Hepatocyte (in vitro differentiated cells): ENCODE measurements around the gene GJC2. TPM values are rescaled to one million over a fixed set of nuclear protein-coding genes. Genes with fewer than 3 reads are reported as not detected.

Source experiments
- DNase-seq: peaks from one replicate; pipeline ENCODE4 v3.0.0-alpha.2; 2016; ENCODE audit warnings: low spot score
- H2AFZ ChIP-seq: fragments of 200-600 bp; sonication (generic); 2 replicates; pipeline ENCODE4 v1.6.0; 2016; ENCODE audit warnings: antibody characterized with exemption, mild to moderate bottlenecking
- H3K27ac ChIP-seq: fragments of 200-600 bp; sonication (generic); 2 replicates; pipeline ENCODE4 v1.5.1; 2016; ENCODE audit warnings: mild to moderate bottlenecking
- H3K27me3 ChIP-seq: fragments of 200-600 bp; sonication (generic); 2 replicates; pipeline ENCODE4 v1.6.1; 2016
- H3K36me3 ChIP-seq: fragments of 200-600 bp; sonication (generic); replicated peaks from 2 replicates; pipeline ENCODE4 v1.5.1; 2016; ENCODE audit warnings: low read depth; ENCODE audit not compliant: insufficient read depth
- H3K4me1 ChIP-seq: fragments of 200-600 bp; sonication (generic); 2 replicates; pipeline ENCODE4 v1.5.1; 2016; ENCODE audit warnings: mild to moderate bottlenecking, moderate library complexity; ENCODE audit not compliant: insufficient read depth
- H3K4me2 ChIP-seq: fragments of 200-600 bp; sonication (generic); 2 replicates; pipeline ENCODE4 v1.6.0; 2016
- H3K4me3 ChIP-seq: fragments of 200-600 bp; sonication (generic); 2 replicates; pipeline ENCODE4 v1.5.1; 2016; ENCODE audit warnings: mild to moderate bottlenecking
- H3K79me2 ChIP-seq: fragments of 200-600 bp; sonication (generic); 2 replicates; pipeline ENCODE4 v1.6.0; 2017; ENCODE audit warnings: mild to moderate bottlenecking
- H3K9me2 ChIP-seq: fragments of 200-600 bp; sonication (generic); replicated peaks from 2 replicates; pipeline ENCODE4 v1.6.0; 2017; ENCODE audit warnings: mild to moderate bottlenecking; ENCODE audit not compliant: insufficient read depth
- H3K9me3 ChIP-seq: fragments of 200-600 bp; sonication (generic); 2 replicates; pipeline ENCODE4 v1.5.1; 2016; ENCODE audit warnings: low read depth, mild to moderate bottlenecking
- H4K20me1 ChIP-seq: fragments of 200-600 bp; sonication (generic); 2 replicates; pipeline ENCODE4 v1.6.0; 2016; ENCODE audit warnings: mild to moderate bottlenecking; ENCODE audit not compliant: insufficient read depth, poor library complexity, severe bottlenecking
- EZH2 ChIP-seq: fragments of 200-600 bp; sonication (generic); IDR thresholded peaks from 2 replicates; pipeline ENCODE4 v1.6.1; 2016; ENCODE audit warnings: antibody characterized with exemption, mild to moderate bottlenecking, borderline replicate concordance
- EZH2phosphoT487 ChIP-seq: fragments of 200-600 bp; sonication (generic); IDR thresholded peaks from one replicate; pipeline ENCODE4 v1.6.1; 2018; ENCODE audit warnings: antibody characterized with exemption, mild to moderate bottlenecking, low read depth, moderate library complexity; ENCODE audit not compliant: unreplicated experiment, severe bottlenecking
- WGBS: methylation state at CpG from one replicate; pipeline ENCODE4 v1.1.6; 2016; ENCODE audit warnings: low lambda C conversion rate; ENCODE audit errors: missing lambda C conversion rate; 5-methylcytosine and 5-hydroxymethylcytosine counted together
- polyA plus RNA-seq: library from polyadenylated mRNA; unstranded; fragments of >200 nt; fragmentation: Nextera tagmentation; extraction: Ambion mirVana; gene quantifications from 2 replicates; pipeline ENCODE4 v1.2.1, GENCODE V29; 2016
- total RNA-seq: library from RNA; depleted of rRNA; stranded (reverse); fragments of >200 nt; gene quantifications from 2 replicates; pipeline ENCODE4 v1.2.3, GENCODE V29; 2014
- TF ChIP-seq, protein P1 (sequence below): fragments of 200-600 bp; sonication (generic); IDR thresholded peaks from 2 replicates; pipeline ENCODE4 v1.5.1; 2016; ENCODE audit warnings: antibody characterized with exemption, mild to moderate bottlenecking; ENCODE audit not compliant: poor library complexity

Gene GJC2
- total and polyA plus RNA-seq, 2 experiments from 2014 or later, result 0.40 to 1.6 TPM

DNA sequence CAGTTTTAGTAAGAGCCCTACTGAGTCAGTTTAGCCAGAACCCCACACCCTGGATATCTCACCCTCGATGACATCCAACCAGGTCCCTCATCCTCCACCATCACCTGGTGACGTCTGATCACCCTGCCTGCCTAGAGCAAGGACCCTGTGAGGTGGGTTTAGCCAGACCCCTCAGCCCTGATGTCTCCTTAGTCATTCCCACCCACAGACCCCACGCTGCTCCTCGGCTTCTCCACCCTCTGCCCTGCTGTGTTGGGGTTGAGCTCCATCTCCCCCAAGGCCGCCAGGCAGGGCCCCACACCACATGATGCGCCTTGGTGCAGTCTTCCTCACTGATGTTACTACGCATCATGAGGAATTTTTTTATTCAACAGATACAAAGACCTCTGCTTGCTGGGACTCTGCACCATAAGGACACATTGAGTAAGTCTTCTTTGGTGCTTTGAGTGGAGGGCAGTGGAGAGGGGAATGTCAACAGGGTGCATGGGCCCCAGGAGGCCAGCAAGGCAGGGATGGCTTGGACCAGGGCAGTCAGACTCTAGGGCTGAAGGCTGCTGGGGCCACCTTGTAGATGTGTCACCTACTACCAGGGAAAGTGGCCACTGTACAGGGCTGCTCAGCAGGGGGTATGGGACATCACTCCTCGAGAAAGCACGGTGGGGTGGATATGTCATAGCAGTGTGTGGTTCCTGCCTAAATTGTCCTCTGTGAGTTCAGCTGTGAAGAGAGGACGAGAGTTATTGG is 14.2 kb downstream of the GJC2 start:
- no peaks in the 10 kb centered on the region for H3K27me3 ChIP-seq
- H4K20me1 ChIP-seq, result no peaks in the 10 kb centered on the region
- H3K4me3 ChIP-seq, result no peak overlapping the region
- H3K9me2 ChIP-seq, result no peaks in the 10 kb centered on the region
- no peak for DNase-seq
- no peaks in the 10 kb centered on the region for H3K36me3 ChIP-seq
- H3K79me2 ChIP-seq, result peaks cover 24% of the 10 kb centered on the region
- peak overlapping the region; percentile 93 for H3K27ac ChIP-seq
- TF ChIP-seq EZH2 (no peak), EZH2phosphoT487 (no peak)
- TF ChIP-seq, protein P1, sequence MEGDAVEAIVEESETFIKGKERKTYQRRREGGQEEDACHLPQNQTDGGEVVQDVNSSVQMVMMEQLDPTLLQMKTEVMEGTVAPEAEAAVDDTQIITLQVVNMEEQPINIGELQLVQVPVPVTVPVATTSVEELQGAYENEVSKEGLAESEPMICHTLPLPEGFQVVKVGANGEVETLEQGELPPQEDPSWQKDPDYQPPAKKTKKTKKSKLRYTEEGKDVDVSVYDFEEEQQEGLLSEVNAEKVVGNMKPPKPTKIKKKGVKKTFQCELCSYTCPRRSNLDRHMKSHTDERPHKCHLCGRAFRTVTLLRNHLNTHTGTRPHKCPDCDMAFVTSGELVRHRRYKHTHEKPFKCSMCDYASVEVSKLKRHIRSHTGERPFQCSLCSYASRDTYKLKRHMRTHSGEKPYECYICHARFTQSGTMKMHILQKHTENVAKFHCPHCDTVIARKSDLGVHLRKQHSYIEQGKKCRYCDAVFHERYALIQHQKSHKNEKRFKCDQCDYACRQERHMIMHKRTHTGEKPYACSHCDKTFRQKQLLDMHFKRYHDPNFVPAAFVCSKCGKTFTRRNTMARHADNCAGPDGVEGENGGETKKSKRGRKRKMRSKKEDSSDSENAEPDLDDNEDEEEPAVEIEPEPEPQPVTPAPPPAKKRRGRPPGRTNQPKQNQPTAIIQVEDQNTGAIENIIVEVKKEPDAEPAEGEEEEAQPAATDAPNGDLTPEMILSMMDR, result no peak
- no peaks in the 10 kb centered on the region for H3K9me3 ChIP-seq
- H2AFZ ChIP-seq, result no peak overlapping the region
- peaks cover 20% of the 10 kb centered on the region for H3K4me1 ChIP-seq
- H3K4me2 ChIP-seq, result no peak overlapping the region
- WGBS, result 95% methylated on average over 10 of the region's 10 CpGs

DNA sequence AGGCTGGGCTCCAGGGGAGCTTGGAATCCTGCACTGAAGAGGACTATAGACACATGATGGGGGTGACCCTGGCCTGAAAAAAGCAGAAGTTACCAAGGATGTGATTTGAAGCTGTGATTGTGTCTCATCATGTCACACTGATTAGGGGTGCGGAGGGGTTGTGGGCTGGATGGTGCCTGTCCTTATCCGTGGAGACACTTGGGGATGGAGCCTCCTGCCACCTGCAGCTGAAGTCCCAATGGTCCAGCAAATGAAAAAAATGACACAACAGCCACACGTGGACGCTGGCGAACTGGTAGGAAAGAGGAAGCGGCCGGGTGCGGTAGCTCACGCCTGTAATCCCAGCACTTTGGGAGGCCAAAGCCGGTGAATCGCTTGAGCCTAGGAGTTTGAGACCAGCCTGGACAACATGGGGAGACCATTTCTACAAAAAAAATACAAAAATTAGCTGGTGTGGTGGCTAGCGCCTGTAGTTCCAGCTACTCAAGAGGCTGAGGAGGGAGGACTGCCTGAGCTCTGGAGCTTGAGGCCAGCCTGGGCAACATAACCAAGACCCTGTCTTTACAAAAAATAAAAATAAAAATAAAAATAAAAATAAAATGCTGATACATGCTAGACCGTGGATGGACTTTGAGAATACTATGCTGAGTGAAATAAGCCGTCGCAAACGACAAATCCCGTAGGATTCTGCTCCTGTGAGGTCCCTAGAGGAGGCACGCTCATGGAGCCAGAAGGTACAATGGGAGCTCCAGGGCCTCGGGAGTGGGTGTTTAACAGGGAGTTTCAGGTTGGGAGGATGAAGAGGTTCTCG is 15.0 kb downstream of the GJC2 start:
- Histone ChIP-seq H2AFZ (peak overlapping the region; percentile 35), H3K27ac (peak overlapping the region; percentile 93), H3K79me2 (peaks cover 31% of the 10 kb centered on the region), H3K36me3 (no peaks in the 10 kb centered on the region), H3K9me2 (no peaks in the 10 kb centered on the region), H3K4me2 (peak overlapping the region; percentile 81), H3K4me3 (peak overlapping the region; percentile 44), H3K27me3 (no peaks in the 10 kb centered on the region), H3K4me1 (peaks cover 20% of the 10 kb centered on the region), H3K9me3 (no peaks in the 10 kb centered on the region), H4K20me1 (no peaks in the 10 kb centered on the region)
- TF ChIP-seq EZH2 (no peak), EZH2phosphoT487 (no peak)
- TF ChIP-seq, protein P1, result no peak
- no peak for DNase-seq
- WGBS, result 66% methylated on average over 20 of the region's 20 CpGs

DNA sequence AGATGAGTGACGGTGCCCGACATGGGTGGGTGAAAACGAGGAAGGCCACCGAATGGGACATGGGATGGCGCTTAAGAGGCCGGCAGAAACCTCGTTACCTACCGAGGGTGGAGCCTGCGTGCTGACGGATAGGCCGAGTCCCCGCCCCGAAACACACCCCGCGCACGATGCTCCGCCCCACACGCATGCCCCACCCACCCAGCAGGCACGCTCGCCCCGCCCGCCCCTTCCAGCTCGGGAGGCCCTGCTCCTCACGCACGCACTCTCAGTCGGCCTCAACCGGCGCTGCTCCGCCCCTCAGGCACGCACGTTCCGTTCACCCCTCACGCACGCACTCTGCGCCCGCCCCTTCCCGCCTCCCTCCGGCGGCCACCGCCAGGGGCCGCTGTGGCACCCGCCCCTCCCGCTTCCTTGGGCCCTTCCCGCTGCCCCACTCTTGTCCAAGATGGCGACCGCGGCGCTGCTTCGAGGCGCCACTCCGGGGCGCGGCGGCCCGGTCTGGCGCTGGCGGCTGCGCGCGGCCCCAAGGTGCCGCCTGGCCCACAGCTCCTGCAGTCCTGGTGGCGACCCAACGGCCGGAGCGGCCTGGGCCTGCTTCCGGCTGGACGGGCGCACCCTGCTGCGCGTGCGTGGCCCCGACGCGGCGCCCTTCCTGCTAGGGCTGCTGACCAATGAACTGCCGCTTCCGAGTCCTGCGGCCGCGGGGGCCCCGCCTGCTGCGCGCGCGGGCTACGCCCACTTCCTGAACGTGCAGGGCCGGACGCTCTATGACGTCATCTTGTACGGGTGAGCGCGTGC is 15.8 kb downstream of the GJC2 start, which contains the start of gene IBA57:
Gene IBA57, plus strand, starts transcription at position 433 of the 798 bp plus-strand sequence. Its CDS starts 13 bp downstream, at position 446.
- Histone ChIP-seq H3K4me2 (peak within 1 kb of the TSS; percentile 86), H3K9me2 (no peaks in the 10 kb centered on the region), H3K36me3 (no peaks in the 10 kb centered on the region), H2AFZ (peak within 1 kb of the TSS; percentile 35), H3K79me2 (peaks cover 37% of the 10 kb centered on the region), H3K4me3 (peak within 1 kb of the TSS; percentile 51), H3K4me1 (peaks cover 20% of the 10 kb centered on the region), H3K9me3 (no peaks in the 10 kb centered on the region), H3K27me3 (no peaks in the 10 kb centered on the region), H4K20me1 (no peaks in the 10 kb centered on the region), H3K27ac (peak within 1 kb of the TSS; percentile 98)
- TF ChIP-seq, protein P1, result peak; percentile 91
- TF ChIP-seq EZH2phosphoT487, result no peak
- under 1% methylated on average over 62 of the region's 93 CpGs for WGBS
- DNase-seq, result peak; percentile 100
